ENCODE measurements around the gene FNDC3B.

FNDC3B gene

DNA sequence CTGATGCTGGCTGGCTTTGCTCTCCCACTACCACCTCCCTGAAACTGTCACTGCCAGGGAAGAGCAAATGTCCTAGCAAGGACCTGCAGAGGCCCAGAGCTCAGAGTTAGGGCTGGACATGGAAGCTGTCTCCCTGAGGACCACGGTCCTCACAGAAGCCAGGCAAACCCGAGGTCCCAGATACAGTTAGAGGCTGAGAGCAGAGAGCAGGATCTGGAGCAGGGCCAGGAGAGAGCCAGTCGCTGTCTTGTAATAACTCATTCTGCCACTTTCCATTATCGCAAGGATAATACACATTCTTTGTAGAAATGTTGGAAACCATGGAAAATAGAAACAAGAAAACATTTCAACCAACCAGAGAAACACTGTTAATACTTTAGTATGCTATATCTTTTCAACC is 398.8 kb downstream of the FNDC3B start:
- Histone ChIP-seq H3K27ac (replicated peaks; ENCODE audit: low read length) (no peak overlapping the region), H2AK5ac (ENCODE audit: low read depth, low read length) (no peak overlapping the region), H3K4me3 (ENCODE audit: low read length in 2 of 2) (no peak overlapping the region), H3K23ac (ENCODE audit: low read depth, low read length, poor library complexity) (no peak overlapping the region), H3K36me3 (replicated peaks in 1 of 2; ENCODE audit: control insufficient read depth in 2 of 2, insufficient read depth in 2 of 2, low read length in 2 of 2) (no peaks in the 10 kb centered on the region), H2BK120ac (ENCODE audit: low read depth, low read length) (no peak overlapping the region), H3K4me1 (ENCODE audit: control insufficient read depth in 2 of 2, insufficient read depth in 1 of 2, low read depth in 1 of 2, low read length in 2 of 2) (no peaks in the 10 kb centered on the region), H3K4me2 (ENCODE audit: insufficient read depth, low read length, poor library complexity, severe bottlenecking) (no peak overlapping the region), H3K9me3 (replicated peaks in 1 of 2; ENCODE audit: control insufficient read depth in 2 of 2, insufficient read depth in 1 of 2, low read depth in 1 of 2, low read length in 2 of 2) (no peaks in the 10 kb centered on the region), H3K9ac (ENCODE audit: low read depth, low read length, poor library complexity) (no peak overlapping the region), H3K14ac (ENCODE audit: low read length) (no peak overlapping the region), H3K18ac (ENCODE audit: low read length) (no peak overlapping the region), H3K4ac (ENCODE audit: low read length) (no peak overlapping the region), H2BK12ac (ENCODE audit: low read length) (no peak overlapping the region), H2BK5ac (ENCODE audit: low read length) (no peak overlapping the region), H3K79me1 (ENCODE audit: low read depth, low read length) (no peaks in the 10 kb centered on the region), H4K91ac (ENCODE audit: low read depth, low read length, poor library complexity) (no peak overlapping the region), H2AFZ (ENCODE audit: low read length) (no peak overlapping the region), H4K8ac (ENCODE audit: low read depth, low read length) (no peak overlapping the region), H3K27me3 (ENCODE audit: control insufficient read depth in 3 of 3, insufficient read depth in 3 of 3, low read depth in 1 of 3, low read length in 3 of 3) (peaks cover 0 to 18% (median 0%) of the 10 kb centered on the region in 3 experiments), H2BK15ac (ENCODE audit: low read length) (no peak overlapping the region)
- no peak for DNase-seq (ENCODE audit: low spot score)
- no CpG with 5 or more reads among the region's 4 CpGs for WGBS, 2 donors (ENCODE audit: extremely low coverage in 2 of 2, insufficient read length in 2 of 2, insufficient replicate concordance in 1 of 2)

DNA sequence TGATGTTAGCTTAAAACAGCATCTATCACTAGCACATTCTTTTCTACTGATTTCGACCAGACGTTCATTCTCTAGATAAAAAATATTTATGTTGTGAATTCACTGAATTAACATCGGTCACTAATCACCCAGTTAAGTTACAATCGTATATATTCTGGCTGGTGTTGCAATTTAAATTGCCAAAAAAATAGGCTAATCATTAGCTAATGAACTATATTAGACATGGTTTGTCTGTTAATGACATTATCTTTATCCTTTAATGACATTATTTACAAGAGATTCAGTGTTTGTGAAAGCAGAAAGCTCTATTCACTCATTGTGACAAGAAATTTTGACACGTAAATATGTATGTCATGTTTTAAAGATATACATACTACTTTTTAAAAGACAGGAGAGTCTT is 402.2 kb downstream of the FNDC3B start:
- no peak overlapping the region for H3K18ac ChIP-seq (ENCODE audit: low read length)
- H3K9ac ChIP-seq (ENCODE audit: low read depth, low read length, poor library complexity): no peak overlapping the region
- no peak overlapping the region for H2BK5ac ChIP-seq (ENCODE audit: low read length)
- no peak overlapping the region for H3K4me3 ChIP-seq (ENCODE audit: low read length in 2 of 2)
- H3K4ac ChIP-seq (ENCODE audit: low read length): no peak overlapping the region
- H2BK15ac ChIP-seq (ENCODE audit: low read length): no peak overlapping the region
- H3K79me1 ChIP-seq (ENCODE audit: low read depth, low read length): no peaks in the 10 kb centered on the region
- H3K27me3 ChIP-seq (ENCODE audit: control insufficient read depth in 3 of 3, insufficient read depth in 3 of 3, low read depth in 1 of 3, low read length in 3 of 3): peaks cover 0 to 42% (median under 1%) of the 10 kb centered on the region in 3 experiments
- no peak overlapping the region for H3K14ac ChIP-seq (ENCODE audit: low read length)
- DNase-seq (ENCODE audit: low spot score): no peak
- H2AFZ ChIP-seq (ENCODE audit: low read length): no peak overlapping the region
- H3K36me3 ChIP-seq (replicated peaks in 1 of 2; ENCODE audit: control insufficient read depth in 2 of 2, insufficient read depth in 2 of 2, low read length in 2 of 2): no peaks in the 10 kb centered on the region
- H3K4me2 ChIP-seq (ENCODE audit: insufficient read depth, low read length, poor library complexity, severe bottlenecking): no peak overlapping the region
- no peaks in the 10 kb centered on the region for H3K9me3 ChIP-seq (replicated peaks in 1 of 2; ENCODE audit: control insufficient read depth in 2 of 2, insufficient read depth in 1 of 2, low read depth in 1 of 2, low read length in 2 of 2)
- no peak overlapping the region for H4K8ac ChIP-seq (ENCODE audit: low read depth, low read length)
- H2AK5ac ChIP-seq (ENCODE audit: low read depth, low read length): no peak overlapping the region
- no peak overlapping the region for H4K91ac ChIP-seq (ENCODE audit: low read depth, low read length, poor library complexity)
- H2BK12ac ChIP-seq (ENCODE audit: low read length): no peak overlapping the region
- no peak overlapping the region for H3K23ac ChIP-seq (ENCODE audit: low read depth, low read length, poor library complexity)
- H2BK120ac ChIP-seq (ENCODE audit: low read depth, low read length): no peak overlapping the region
- H3K4me1 ChIP-seq (ENCODE audit: control insufficient read depth in 2 of 2, insufficient read depth in 1 of 2, low read depth in 1 of 2, low read length in 2 of 2): no peaks in the 10 kb centered on the region
- H3K27ac ChIP-seq (replicated peaks; ENCODE audit: low read length): no peak overlapping the region
- WGBS, 2 donors (ENCODE audit: extremely low coverage in 2 of 2, insufficient read length in 2 of 2, insufficient replicate concordance in 1 of 2): no CpG with 5 or more reads among the region's 5 CpGs

DNA sequence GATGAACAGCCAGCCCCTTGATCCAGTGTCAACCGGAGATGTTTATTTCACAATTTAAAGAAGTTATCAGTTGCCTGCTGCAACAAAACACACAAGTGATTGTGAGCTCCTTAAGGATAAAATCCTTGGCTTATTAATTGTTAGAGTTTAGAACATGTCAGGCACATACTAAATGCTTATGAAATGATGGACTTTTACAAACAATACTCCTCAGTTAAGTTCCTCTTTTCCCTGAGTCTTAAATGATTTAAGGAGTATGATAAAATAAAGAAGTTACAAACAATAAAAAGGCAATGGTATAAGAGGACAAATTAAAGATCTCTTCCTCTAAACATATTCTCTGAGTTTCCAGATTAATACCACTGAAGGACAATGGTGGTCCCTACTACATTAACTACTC is 403.2 kb downstream of the FNDC3B start:
- H3K14ac ChIP-seq (ENCODE audit: low read length): no peak overlapping the region
- no peak overlapping the region for H3K4ac ChIP-seq (ENCODE audit: low read length)
- no peak overlapping the region for H2AK5ac ChIP-seq (ENCODE audit: low read depth, low read length)
- no peak for DNase-seq (ENCODE audit: low spot score)
- H3K18ac ChIP-seq (ENCODE audit: low read length): no peak overlapping the region
- no peak overlapping the region for H4K8ac ChIP-seq (ENCODE audit: low read depth, low read length)
- H3K36me3 ChIP-seq (replicated peaks in 1 of 2; ENCODE audit: control insufficient read depth in 2 of 2, insufficient read depth in 2 of 2, low read length in 2 of 2): no peaks in the 10 kb centered on the region
- peaks cover 4 to 48% (median 8%) of the 10 kb centered on the region in 3 experiments for H3K27me3 ChIP-seq (ENCODE audit: control insufficient read depth in 3 of 3, insufficient read depth in 3 of 3, low read depth in 1 of 3, low read length in 3 of 3)
- no peak overlapping the region for H4K91ac ChIP-seq (ENCODE audit: low read depth, low read length, poor library complexity)
- no peak overlapping the region for H3K4me3 ChIP-seq (ENCODE audit: low read length in 2 of 2)
- peaks cover 3 to 4% of the 10 kb centered on the region in 2 donors for H3K9me3 ChIP-seq (replicated peaks in 1 of 2; ENCODE audit: control insufficient read depth in 2 of 2, insufficient read depth in 1 of 2, low read depth in 1 of 2, low read length in 2 of 2)
- H3K4me1 ChIP-seq (ENCODE audit: control insufficient read depth in 2 of 2, insufficient read depth in 1 of 2, low read depth in 1 of 2, low read length in 2 of 2): no peaks in the 10 kb centered on the region
- no peak overlapping the region for H3K23ac ChIP-seq (ENCODE audit: low read depth, low read length, poor library complexity)
- no CpG with 5 or more reads among the region's 1 CpG for WGBS, 2 donors (ENCODE audit: extremely low coverage in 2 of 2, insufficient read length in 2 of 2, insufficient replicate concordance in 1 of 2)
- H2BK5ac ChIP-seq (ENCODE audit: low read length): no peak overlapping the region
- H3K79me1 ChIP-seq (ENCODE audit: low read depth, low read length): no peaks in the 10 kb centered on the region
- no peak overlapping the region for H2BK12ac ChIP-seq (ENCODE audit: low read length)
- no peak overlapping the region for H2AFZ ChIP-seq (ENCODE audit: low read length)
- H3K27ac ChIP-seq (replicated peaks; ENCODE audit: low read length): no peak overlapping the region
- H3K9ac ChIP-seq (ENCODE audit: low read depth, low read length, poor library complexity): no peak overlapping the region
- H2BK120ac ChIP-seq (ENCODE audit: low read depth, low read length): no peak overlapping the region
- H2BK15ac ChIP-seq (ENCODE audit: low read length): no peak overlapping the region
- no peak overlapping the region for H3K4me2 ChIP-seq (ENCODE audit: insufficient read depth, low read length, poor library complexity, severe bottlenecking)

DNA sequence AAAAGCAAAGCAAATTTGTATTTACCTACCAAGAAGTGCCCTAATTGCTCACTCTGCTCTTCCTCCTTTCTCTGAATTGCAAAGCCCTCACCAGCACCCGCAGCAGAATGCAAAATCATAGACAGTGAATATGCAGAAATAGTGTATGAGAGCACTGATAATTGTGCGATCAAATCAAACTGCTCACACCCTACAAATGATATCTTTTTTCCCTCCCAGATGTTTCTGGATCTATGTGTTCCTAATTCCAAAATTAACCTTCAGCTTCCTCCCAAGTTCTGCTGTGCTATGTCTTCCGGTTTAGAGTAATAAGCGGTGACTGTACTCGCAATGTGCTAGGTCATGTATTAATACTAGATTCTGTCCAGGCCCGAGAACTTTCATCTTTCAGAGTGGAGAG is 405.4 kb downstream of the FNDC3B start:
- DNase-seq (ENCODE audit: low spot score): no peak
- no peak overlapping the region for H2BK5ac ChIP-seq (ENCODE audit: low read length)
- H3K36me3 ChIP-seq (replicated peaks in 1 of 2; ENCODE audit: control insufficient read depth in 2 of 2, insufficient read depth in 2 of 2, low read length in 2 of 2): no peaks in the 10 kb centered on the region
- H3K23ac ChIP-seq (ENCODE audit: low read depth, low read length, poor library complexity): no peak overlapping the region
- no peak overlapping the region for H4K91ac ChIP-seq (ENCODE audit: low read depth, low read length, poor library complexity)
- H2AK5ac ChIP-seq (ENCODE audit: low read depth, low read length): no peak overlapping the region
- no peak overlapping the region for H2BK120ac ChIP-seq (ENCODE audit: low read depth, low read length)
- H3K14ac ChIP-seq (ENCODE audit: low read length): no peak overlapping the region
- H2BK12ac ChIP-seq (ENCODE audit: low read length): no peak overlapping the region
- H3K4me3 ChIP-seq (ENCODE audit: low read length in 2 of 2): no peak overlapping the region
- no peak overlapping the region for H4K8ac ChIP-seq (ENCODE audit: low read depth, low read length)
- H3K18ac ChIP-seq (ENCODE audit: low read length): no peak overlapping the region
- no CpG with 5 or more reads among the region's 6 CpGs for WGBS, 2 donors (ENCODE audit: extremely low coverage in 2 of 2, insufficient read length in 2 of 2, insufficient replicate concordance in 1 of 2)
- H3K27ac ChIP-seq (replicated peaks; ENCODE audit: low read length): no peak overlapping the region
- no peak overlapping the region for H2AFZ ChIP-seq (ENCODE audit: low read length)
- H3K9ac ChIP-seq (ENCODE audit: low read depth, low read length, poor library complexity): no peak overlapping the region
- H3K27me3 ChIP-seq (ENCODE audit: control insufficient read depth in 3 of 3, insufficient read depth in 3 of 3, low read depth in 1 of 3, low read length in 3 of 3): peaks cover 20 to 61% (median 31%) of the 10 kb centered on the region in 3 experiments
- no peak overlapping the region for H3K4me2 ChIP-seq (ENCODE audit: insufficient read depth, low read length, poor library complexity, severe bottlenecking)
- no peaks in the 10 kb centered on the region for H3K79me1 ChIP-seq (ENCODE audit: low read depth, low read length)
- peaks cover 5 to 12% of the 10 kb centered on the region in 2 donors for H3K9me3 ChIP-seq (replicated peaks in 1 of 2; ENCODE audit: control insufficient read depth in 2 of 2, insufficient read depth in 1 of 2, low read depth in 1 of 2, low read length in 2 of 2)
- H3K4ac ChIP-seq (ENCODE audit: low read length): no peak overlapping the region
- no peak overlapping the region for H2BK15ac ChIP-seq (ENCODE audit: low read length)
- H3K4me1 ChIP-seq (ENCODE audit: control insufficient read depth in 2 of 2, insufficient read depth in 1 of 2, low read depth in 1 of 2, low read length in 2 of 2): peaks cover under 1 to 9% of the 10 kb centered on the region in 2 donors
